Measurements from ENCODE around the gene ZNF430. TPM values are rescaled to one million over a fixed set of nuclear protein-coding genes. Genes with fewer than 3 reads are reported as not detected.
A peak's percentile ranks its signal among the peaks of the same experiment; 100 is the strongest.
"Not testable (repeated sequence)": the region's sequence is repeated elsewhere in the genome, so short reads cannot be mapped to it uniquely, and the experiment has no call there.

ZNF430 gene
- polyA plus RNA-seq (2011; rRNA removed) (3.6 and 4.8 TPM in 2 replicates), polyA plus RNA-seq (2017; fragmentation: RNase III; extraction: RNeasy Plus Mini Kit Qiagen cat#74134 plus additional on column Dnase treatment) (2.0 to 3.2 TPM (median 2.9 TPM) in 3 replicates), polyA minus RNA-seq (2011; rRNA and poly(A)+ RNA removed) (5.4 and 6.4 TPM in 2 replicates)
- polyA plus RNA-seq (2012; cell fraction: cytosol; rRNA removed) = 1.8 and 2.1 TPM in 2 replicates
- 1.3 and 2.5 TPM in 2 replicates for polyA plus RNA-seq (2012; cell fraction: nucleus; rRNA removed)

- Histone ChIP-seq H3K9me3 (peaks cover 5% of the 10 kb centered on the region; the same call in 1 of the 3 replicates), H3K4me1 (no peaks in the 10 kb centered on the region), H3K4me2 (peak within 1 kb of the TSS; percentile 69), H3K4me3 (peak within 1 kb of the TSS; percentile 79), H3K27ac (peak within 1 kb of the TSS; percentile 81 to 92)
- DNase-seq (ENCODE audit: low read depth in 1 of 2, low spot score in 1 of 2) = peak; percentile 49 to 94
- TF ChIP-seq PBX3 (IDR thresholded peaks at IDR 0.05) = peak; percentile 66; the same call in 1 of the 2 replicates
- TF ChIP-seq JUN (IDR thresholded peaks at IDR 0.05) = 0 out of 5 replicates have a peak, but pooled peaks of 1 of the 2 experiments have one; percentile 29
- TF ChIP-seq PHF8 (IDR thresholded peaks at IDR 0.05; ENCODE audit: borderline replicate concordance, low read depth) = peak; percentile 74
- TF ChIP-seq ZFP36 (IDR thresholded peaks at IDR 0.05; ENCODE audit: borderline replicate concordance, partially characterized antibody) = no peak
- no peak for TF ChIP-seq CHD2 (IDR thresholded peaks at IDR 0.05; ENCODE audit: low read length, partially characterized antibody)
- peak; percentile 35 for TF ChIP-seq POLR2A (IDR thresholded peaks at IDR 0.05; ENCODE audit: low read length)
- no peak for TF ChIP-seq ZNF302 (CRISPR knock-in tag; IDR thresholded peaks at IDR 0.05)
- TF ChIP-seq MAX (IDR thresholded peaks at IDR 0.05) = 0 out of 2 replicates have a peak, but pooled peaks have one; percentile 29
- TF ChIP-seq FOXS1 (CRISPR knock-in tag; IDR thresholded peaks at IDR 0.05) = no peak
- TF ChIP-seq KDM1A (IDR thresholded peaks at IDR 0.05; ENCODE audit: low read depth) = no peak
- ChIA-PET POLR2A (interaction anchor here (0.8 to 1.9 kb wide), 4 partner anchors 62 to 1244 kb away, joined by 3 to 10 read pairs (median 6); partner anchors contain the start of genes ZNF431, ZNF708 and ZNF714), CTCF (interaction anchor here (0.5 kb wide), 1 partner anchor 86 kb away, joined by 3 read pairs; no protein-coding TSS in a partner anchor)
- peak; percentile 100 for ATAC-seq
- 16% methylated on average over 29 of the region's 44 CpGs for WGBS (ENCODE audit: missing lambda C conversion rate)
- no peak for FAIRE-seq
Observed at GRCh38 chr19:21020298-21021227, at the start of gene ZNF430. TSS of gene ZNF430 (plus strand) at chr19:21020657. CDS start at chr19:21020801, 144 bp downstream.

- H3K4me3 ChIP-seq; POLR2A ChIA-PET; H3K27ac ChIP-seq; CTCF ChIA-PET; H3K9me3 ChIP-seq; DNase-seq (ENCODE audit: low read depth in 1 of 2, low spot score in 1 of 2); H3K4me1 ChIP-seq; FAIRE-seq; ATAC-seq; H3K4me2 ChIP-seq: not testable (repeated sequence)
- 58% methylated on average over 2 of the region's 2 CpGs for WGBS (ENCODE audit: missing lambda C conversion rate)
Observed at GRCh38 chr19:20992788-20993187, 27.7 kb upstream of the ZNF430 start.

GRCh38 chr19:20999731-21000352 lies 20.6 kb upstream of the ZNF430 start:
- FAIRE-seq (no peak), ATAC-seq (no peak; a peak in 1 of 6 replicates), DNase-seq (ENCODE audit: low read depth in 1 of 2, low spot score in 1 of 2) (peak in 1 of 2 experiments; percentile 12)
- TF ChIP-seq GATA3 (IDR thresholded peaks at IDR 0.05; ENCODE audit: borderline replicate concordance) = no peak
- no peak for TF ChIP-seq EHF (CRISPR knock-in tag; IDR thresholded peaks at IDR 0.05)
- H3K9me3 ChIP-seq = no peaks in the 10 kb centered on the region; the same call in 2 of the 3 replicates
- H3K4me1 ChIP-seq = no peaks in the 10 kb centered on the region
- H3K27ac ChIP-seq = no peak overlapping the region
- POLR2A ChIA-PET = no interaction called here
- H3K4me3 ChIP-seq = no peak overlapping the region
- H3K4me2 ChIP-seq = no peak overlapping the region
- 31% methylated on average over 26 of the region's 29 CpGs for WGBS (ENCODE audit: missing lambda C conversion rate)
- CTCF ChIA-PET = no interaction called here

DNA sequence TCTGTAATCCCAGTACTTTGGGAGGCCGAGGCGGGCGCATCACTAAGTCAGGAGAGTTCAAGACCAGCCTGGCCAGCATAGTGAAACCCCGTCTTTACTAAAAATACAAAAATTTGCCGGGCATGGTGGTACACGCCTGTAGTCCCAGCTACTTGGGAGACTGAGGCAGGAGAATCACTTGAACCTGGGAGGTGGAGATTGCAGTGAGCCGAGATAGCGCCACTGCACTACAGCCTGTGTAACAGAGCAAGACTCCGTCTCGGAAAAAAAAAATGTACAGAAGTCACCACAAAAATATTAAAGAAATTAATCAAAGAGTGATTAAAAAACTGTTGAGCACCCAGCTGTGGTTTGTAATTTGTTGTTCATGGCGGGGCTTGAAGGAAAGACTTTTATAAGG lies 781 bp downstream of the ZNF430 start:
- CTCF ChIA-PET; DNase-seq (ENCODE audit: low read depth in 1 of 2, low spot score in 1 of 2); H3K4me1 ChIP-seq; H3K9me3 ChIP-seq; FAIRE-seq: not testable (repeated sequence)
- Histone ChIP-seq H3K4me2 (peak overlapping the region; percentile 69), H3K27ac (peak overlapping the region; percentile 81 to 92), H3K4me3 (peak overlapping the region; percentile 79)
- POLR2A ChIA-PET = interaction anchor here (1.1 to 1.9 kb wide), 3 partner anchors 61 to 1245 kb away, joined by 3 to 10 read pairs (median 9); partner anchors contain the start of genes ZNF431 and ZNF714
- ATAC-seq = peak in 1 of 2 experiments; percentile 33; a peak in 2 of 6 replicates
- 45% methylated on average over 11 of the region's 11 CpGs for WGBS (ENCODE audit: missing lambda C conversion rate)

Measured in A549 (cell line).